ENCODE measurements around the gene BAAT.

BAAT gene

DNA sequence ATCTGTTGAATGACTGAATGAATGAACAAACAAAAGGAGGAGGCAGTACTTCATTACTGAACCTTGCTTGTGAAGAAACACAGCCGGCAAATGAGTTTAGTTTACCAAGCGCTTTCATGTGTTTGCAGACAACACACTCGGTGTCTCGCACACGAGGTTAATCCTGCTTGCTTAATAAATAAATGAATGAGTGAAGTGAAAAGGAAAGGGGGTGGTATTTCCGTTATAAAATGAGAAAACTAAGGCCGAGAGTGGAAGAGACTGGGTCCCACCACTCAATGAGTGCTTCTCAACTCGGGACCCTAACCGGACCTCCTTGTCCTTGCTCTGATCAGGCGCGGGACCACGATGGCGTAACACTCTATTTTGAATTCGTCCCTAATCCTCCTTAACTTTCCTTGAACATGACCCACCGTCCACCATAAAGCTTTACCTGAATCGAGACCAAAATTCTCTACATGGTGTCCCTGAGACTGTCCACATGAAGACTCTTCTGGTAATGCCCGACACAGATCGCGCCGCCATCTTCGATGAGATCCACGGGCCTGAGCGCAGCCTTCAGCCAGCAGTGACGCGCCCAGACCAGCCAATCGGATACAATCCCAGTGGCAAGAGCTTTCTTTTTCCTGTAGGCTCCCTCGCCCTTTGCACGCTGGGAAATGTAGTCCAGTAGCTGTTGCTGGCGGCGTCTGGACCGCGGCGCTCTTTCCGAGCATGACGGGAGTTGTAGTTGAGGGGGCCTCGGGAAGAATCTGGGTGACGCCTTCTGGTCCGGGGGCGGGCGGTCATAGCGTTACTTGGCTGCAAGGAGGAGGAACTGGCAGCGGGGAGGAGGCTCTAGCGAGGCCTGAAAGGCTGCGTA, 13.5 kb upstream of the BAAT start, which contains the start of the genes MRPL50 and ZNF189:
Gene MRPL50, minus strand, starts transcription at position 551 of the 862 bp plus-strand sequence. Its CDS starts 26 bp downstream, at position 525.
Gene ZNF189, plus strand, starts transcription at position 784 of the 862 bp plus-strand sequence. CDS start 306 bp downstream, outside the sequence.
- peak; percentile 90 to 95 (median 92) for DNase-seq (ENCODE audit: low read depth in 3 of 3)

DNA sequence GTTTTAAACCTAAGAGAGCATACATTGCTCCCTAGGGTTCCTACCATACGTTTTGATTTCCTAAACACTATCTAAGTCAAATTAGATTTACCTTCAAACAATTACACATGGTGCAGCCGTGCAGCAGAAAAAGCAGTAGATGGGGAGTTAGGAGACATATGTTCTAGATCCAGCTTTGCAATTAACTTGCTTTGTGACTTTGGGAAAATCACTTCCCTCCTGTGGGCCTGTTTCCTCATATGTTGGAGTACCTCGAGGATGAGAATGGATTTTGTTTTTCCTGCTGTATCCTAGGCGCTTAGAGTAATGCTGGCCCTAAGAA, 12.9 kb upstream of the BAAT start:
- DNase-seq (ENCODE audit: low read depth in 3 of 3), result no peak

DNA sequence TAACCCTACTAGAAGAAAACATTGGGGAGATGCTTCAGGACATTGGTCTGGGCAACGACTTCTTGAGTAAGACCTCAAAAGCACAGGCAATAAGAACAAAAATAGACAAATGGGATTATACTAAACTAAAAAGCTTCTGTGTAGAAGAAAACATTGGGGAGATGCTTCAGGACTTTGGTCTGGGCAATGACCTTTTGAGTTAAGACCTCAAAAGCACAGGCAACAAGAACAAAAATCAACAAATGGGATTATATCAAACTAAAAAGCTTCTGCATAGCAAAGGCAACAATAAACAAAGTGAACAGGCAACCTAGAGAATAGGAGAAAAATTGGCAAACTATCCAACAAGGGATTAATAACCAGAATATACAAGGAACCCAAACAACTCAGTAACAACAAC, 9.9 kb upstream of the BAAT start:
- no peak for DNase-seq (ENCODE audit: low read depth in 3 of 3)

DNA sequence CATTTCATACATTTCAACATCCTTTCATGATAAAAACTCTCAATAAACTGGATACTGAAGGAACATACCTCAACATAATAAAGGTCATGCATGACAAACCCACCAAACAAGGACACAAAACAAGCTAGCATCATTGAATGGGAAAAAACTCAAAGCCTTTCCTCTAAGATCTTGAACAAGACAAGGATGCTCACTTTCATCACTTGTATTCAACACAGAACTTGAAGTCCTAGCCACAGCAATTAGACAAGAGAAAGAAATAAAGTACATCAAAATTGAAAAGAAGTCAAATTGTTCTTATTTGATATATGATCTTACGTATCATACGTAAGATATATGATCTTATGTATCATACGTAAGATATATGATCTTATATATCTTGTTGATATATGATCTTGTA, 8.3 kb upstream of the BAAT start:
- no peak for DNase-seq (ENCODE audit: low read depth in 3 of 3)

DNA sequence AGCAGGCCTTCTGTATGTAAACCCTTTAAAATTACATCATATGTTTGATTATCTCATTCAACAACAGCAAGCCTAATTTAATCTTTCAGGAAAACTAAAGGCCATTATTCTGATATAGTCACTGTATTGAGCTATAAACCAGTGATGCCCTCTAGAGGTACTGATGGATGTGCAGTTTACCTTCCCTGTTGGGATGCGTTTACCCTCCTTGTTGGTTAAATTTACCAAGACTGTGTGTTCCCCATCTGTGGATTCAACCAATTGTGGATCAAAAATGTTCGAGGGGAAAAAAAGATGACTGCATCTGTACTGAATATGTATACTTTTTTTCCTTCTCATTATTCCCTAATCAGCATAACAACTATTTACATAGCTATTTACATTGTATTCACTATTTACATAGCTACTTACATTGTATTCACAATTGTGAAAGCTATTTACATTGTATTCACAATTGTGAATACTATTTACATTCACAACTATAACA, 3.7 kb upstream of the BAAT start:
- no peak for DNase-seq (ENCODE audit: low read depth in 3 of 3)

DNA sequence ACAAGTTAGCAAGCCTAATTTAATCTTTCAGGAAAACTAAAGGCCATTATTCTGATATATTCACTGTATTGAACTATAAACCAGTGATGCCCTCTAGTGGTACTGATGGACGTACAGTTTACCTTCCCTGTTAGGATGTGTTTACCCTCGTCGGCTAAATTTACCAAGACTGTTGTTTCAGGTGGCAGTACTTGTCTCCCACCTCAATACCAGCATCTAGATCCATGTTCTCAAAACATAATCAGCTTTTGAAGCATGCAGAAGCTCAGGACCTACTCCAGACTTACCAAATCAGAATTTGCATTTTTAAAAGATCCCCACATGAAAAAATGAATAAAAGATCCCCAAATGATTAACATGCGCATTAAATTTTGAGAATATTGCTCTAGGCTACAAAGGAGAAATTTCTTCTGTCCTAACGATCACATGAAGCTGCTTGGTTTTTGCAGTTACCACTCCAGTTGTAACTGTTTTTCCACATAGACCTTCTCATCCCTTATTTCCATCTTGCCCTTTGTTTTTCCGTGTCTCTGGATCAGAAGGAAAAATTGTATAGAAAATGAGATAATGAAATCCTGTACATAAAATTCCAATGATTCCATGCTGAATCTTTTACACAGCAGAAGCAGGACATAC, 3.2 kb upstream of the BAAT start:
- no peak for DNase-seq (ENCODE audit: low read depth in 3 of 3)

DNA sequence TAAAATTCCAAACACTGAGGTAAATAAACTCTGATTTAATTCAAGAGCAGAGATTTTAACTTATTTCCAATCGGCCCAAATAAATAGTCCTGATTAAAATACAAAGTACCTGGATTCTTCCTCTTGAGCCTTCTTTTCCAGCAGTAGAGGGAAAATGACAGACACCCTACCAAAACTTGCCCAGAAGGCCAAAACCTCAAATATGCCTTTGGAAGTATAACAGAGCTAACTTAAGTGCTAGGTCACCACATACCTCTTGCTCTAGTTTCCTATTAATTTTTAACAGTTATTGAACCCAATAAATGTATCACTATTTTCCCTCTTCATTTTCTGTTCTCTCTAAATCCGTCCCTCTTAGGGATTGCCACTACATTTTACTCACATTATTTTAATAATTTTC, 1.4 kb downstream of the BAAT start:
- DNase-seq (ENCODE audit: low read depth in 3 of 3), result no peak

DNA sequence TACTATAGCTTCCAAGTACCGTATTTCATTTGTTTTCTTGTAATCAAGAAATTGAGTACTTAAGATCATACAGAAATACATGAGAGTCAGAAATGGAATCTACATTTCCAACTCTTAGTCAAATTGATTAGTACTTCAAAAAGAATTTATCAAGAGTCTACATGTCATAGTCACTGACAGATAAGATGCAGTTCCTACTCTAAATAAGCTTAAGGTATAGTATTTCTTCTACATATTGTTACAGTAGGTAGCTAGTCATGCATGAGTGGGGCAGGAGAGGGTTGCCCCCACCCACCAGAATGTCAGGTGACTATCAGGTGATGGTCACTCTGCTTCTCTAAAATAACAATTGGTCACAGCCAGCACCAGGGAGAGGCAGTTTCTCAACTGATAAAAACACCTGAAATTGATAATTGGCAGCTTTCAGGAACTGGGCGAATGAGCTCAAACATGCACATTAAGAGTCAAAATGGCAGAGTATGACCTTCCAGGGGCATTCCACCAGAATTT, 2.9 kb downstream of the BAAT start:
- DNase-seq (ENCODE audit: low read depth in 3 of 3), result no peak

DNA sequence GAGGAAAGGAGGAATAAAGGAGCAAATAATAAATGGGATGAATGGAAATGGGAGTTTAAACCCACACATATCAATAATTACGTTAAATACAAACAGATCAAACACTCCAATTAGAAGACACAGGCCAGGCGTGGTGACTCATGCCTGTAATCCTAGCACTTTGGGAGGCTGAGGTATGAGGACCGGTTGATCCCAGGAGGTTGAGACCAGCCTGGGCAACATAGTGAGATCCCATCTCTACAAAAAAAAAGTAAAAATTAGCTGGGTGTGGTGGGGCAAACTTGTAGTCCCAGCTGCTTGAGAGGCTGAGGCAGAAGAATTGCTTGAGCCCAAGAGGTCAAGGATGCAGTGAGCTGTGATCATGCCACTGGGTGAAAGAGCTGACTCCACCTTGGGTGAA, 3.7 kb downstream of the BAAT start:
- DNase-seq (ENCODE audit: low read depth in 3 of 3), result no peak

DNA sequence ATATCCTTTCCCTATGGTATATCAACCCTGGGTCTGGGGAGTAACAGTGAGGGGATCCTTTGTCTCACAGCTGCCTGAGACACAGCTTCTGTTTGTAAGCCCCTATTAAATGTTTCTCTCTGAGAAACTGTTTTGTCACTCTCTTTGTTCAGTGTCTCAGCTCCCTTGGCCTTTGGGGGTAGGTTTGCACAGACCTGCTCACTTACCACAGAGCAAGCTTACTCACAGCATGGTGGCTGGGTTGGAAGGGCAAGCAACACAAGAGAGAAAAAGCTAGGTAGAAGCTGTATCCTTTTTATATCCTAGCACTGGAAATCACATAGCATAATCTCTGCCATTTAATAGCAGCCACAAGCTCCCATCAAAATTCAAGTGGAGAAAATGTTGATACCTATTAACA, 4.5 kb downstream of the BAAT start:
- no peak for DNase-seq (ENCODE audit: low read depth in 3 of 3)

DNA sequence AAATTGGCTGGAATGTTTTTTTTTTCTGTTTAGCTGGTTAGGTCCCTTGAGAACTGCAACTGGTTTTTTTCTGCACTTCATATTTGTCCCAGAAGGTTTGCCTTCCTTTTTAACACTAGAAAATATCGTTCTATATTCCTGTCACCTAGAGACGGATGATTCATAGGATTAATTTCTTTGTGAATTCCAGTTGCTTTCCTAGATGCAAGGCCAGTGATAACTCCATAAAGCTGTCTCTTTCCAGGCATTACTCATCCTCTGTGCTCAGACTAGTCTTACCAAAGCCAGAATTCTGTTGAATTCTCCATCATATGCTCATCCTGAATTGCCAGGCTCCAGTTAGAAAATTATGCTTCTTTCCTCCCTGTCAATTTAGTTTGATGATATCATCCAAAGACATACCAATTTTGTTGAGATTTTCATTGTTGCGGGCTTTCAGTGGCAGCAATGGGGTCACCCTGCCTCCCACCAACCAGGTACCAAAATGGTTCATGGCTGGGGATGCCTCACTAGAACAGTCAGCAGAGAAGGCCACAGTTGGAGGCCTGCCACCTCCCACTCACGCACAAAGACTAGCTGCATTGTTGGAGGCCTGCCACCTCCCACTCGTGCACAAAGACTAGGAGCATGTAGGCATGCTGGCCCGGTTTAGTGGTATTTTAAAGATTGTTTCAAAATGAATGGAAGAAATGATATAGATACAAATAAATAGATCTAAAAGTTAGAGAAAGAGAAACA, 8.5 kb downstream of the BAAT start:
- no peak for DNase-seq (ENCODE audit: low read depth in 3 of 3)

DNA sequence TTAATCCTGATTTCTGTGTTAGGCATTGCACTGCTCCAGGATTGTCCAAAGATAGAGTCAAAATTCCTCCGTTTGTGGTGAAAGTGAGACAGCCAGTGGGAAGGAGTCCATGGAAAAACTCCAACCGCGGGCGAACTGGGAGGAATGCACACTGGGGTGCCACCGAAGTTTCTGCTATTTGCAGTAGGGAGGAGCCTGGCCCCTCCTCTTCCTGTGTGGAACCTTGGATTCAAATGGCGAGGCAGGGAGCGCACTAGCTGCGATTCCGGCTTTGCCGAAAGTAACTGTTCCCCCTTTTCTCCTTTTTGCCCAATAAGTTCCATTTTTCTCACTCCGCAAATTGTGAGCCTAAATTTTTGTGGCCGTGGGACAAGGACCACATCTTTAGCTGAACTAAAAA, 9.3 kb downstream of the BAAT start:
- no peak for DNase-seq (ENCODE audit: low read depth in 3 of 3)

DNA sequence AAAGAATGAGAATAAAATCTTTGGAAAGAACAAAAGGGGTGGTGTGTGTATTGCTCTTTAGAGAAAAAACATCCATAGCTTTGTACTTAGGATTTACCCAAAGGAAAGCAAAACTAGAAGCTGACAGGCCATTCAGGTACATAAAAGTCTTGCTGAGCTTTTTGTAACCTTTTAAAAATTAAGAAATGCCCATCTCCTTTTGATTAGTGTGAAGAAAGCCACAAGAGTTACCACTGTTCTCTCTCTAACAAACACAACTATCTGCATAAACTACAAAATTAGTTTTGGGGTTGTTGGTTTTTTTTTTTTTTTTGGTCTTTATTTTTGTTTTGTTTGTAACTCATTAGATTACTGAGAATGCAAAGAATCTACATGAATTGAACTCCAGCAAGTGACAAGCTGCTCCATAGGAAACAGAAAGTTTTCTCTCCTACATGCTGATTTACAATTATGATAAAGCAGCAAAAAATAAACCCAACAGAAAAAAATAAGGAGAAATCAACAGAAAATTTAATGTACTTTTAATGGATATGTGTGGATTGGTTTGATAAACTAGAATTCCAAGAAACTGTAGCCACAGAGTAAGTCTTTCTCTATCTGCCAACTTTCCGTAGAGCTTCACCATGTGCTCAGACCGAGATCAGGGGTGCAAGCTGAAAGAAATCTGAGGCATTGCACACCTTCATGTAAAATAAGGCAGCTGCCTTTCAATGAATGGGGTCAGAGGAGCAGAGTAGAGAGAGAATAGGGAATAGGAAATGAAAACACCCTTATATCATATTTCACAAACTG, 12.3 kb downstream of the BAAT start:
- no peak for DNase-seq (ENCODE audit: low read depth in 3 of 3)

DNA sequence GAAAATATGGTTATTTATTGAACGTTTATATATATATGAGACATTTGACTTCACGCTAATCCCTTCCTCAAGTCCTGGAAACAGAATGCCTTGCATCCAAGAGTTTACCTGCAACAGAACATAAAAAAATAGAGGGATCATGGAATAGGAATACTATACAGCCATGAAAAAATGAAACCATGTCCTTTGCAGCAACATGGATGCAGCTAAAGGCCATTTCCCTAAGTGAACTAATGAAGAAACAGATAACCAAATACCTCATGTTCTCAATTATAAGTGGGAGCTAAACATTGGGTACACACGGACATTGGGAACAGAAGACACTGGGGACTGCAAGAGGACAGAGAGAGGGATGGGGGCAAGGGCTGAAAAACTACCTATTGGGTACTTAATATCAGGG, 13.0 kb downstream of the BAAT start:
- DNase-seq (ENCODE audit: low read depth in 3 of 3), result no peak

DNA sequence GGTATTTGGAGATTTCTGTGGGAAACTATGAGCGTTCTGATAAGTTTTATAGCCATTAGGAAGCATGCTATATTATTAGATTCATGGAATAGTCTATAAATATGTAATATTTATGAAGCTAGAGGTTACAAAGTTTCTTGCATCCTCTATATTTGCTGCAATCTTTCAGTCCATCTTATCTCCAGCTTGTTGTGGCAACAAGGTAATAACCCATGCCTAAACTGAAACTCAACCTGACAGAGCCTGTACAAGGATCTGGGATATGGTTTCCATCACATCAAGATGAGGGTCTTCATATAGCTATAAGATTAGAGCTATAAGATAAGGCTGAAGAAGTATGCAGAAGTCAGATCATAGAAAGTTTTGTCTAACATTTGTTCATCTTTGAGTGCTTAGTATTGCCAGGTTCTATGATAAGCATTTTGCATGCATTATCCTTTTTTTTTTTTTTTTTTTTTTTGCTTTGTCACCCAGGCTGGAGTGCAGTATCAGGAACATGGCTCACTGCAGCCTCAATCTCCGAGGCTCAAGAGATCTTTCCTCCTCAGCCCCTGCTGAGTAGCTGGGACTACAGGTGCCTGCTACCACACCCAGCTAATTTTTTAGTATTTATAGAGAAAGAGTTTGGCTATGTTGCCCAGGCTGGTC, 14.8 kb downstream of the BAAT start:
- no peak for DNase-seq (ENCODE audit: low read depth in 3 of 3)

DNA sequence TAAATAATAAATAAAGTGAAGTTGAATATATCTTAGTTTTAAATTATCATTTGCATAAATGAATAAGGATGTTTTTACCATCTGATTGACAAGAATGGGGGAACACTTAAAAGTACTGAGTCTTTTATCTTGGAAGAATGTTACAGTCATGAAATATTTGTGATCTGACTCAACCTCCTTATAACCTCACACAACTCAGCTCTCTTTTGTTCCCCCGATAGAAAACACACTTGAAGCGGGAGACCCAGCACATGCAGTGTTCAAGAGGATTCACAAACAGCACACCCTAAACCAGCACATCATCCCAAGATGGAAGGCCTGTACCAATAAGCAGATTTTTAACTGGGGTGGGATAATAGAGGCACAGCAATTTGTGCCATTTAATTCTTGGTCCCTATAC, 15.5 kb downstream of the BAAT start:
- no peak for DNase-seq (ENCODE audit: low read depth in 3 of 3)

DNA sequence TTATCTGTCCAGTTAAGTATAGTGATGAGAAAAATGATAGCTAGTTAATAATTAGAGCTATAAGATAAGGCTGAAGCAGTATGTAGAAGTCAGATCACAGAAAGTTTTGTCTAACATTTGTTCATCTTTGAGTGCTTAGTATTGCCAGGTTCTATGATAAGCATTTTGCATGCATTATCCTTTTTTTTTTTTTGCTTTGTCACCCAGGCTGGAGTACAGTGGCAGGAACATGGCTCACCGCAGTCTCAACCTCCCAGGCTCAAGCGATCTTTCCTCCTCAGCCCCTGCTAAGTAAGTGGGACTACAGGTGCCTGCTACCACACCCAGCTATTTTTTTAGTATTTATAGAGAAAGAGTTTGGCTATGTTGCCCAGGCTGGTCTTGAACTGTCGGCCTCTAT, 17.5 kb downstream of the BAAT start:
- DNase-seq (ENCODE audit: low read depth in 3 of 3), result no peak

DNA sequence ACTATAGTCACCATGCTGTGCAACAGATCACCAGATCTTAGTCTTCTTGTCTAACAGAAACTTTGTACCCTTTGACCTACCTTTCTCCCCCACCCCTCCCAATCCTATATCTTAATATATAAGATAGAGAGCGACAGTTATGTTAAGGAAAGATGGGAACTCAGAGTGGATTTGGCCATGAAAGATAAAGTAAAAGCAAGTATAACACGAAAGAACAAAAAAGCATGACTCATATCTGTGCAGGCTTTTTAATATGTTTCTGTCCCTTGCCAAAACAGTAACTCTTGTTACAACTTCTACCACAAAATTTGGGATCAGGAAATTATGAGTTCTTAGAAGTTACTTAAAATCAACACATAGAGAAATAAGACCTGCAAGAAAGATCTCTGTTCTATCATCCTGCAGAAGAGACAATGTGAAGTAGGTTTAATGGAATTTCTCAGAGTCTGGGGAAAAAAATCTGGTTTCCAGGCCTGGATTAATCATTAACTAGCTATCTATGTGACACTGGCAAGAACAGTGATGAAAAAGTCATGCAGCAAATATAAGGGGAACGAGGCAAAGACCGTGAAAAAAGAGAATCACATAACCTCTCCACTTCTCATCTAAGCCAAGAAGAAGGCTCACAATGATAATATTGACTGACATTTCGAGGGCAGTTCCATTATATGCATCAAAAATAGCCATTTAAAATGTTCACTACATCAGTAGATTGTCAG, 18.6 kb downstream of the BAAT start:
- DNase-seq (ENCODE audit: low read depth in 3 of 3), result no peak

DNA sequence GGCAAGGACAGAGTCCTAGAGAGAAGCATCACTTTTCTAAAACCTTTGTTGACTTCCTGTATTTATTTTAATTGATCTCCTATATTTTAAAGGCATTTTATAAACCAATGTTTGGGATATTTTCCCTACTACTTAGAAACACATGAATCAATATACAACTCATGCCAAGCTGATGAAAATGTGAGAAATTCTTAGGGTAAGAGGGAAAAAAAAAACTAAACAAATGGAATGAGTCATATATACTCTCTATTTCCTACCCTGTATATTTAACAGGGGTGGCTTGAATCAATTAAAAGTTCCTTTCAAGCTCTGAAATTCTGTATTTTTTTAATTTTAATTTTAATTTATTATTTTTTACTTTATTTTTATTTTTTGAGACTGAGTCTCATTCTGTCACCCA, 19.6 kb downstream of the BAAT start:
- no peak for DNase-seq (ENCODE audit: low read depth in 3 of 3)

DNA sequence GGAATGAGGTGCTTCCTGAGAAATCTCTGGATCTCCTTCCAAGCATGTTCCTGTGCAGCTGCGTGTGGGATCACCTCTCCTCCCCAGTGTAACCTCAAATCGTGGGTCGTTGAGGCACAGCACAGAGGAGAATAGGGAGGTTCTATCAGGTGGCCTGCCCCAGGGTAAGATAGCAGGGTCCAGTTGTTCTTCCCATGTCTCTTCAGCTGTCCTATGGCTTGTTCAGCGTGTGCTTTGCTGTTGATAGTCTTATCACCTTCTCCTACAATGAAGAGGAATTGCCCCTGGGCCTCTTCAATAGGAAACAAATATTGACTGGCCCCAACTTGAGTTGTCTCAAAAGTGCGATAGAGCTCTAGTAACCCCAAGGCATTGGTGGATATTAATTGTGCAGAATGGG, 22.4 kb downstream of the BAAT start:
- no peak for DNase-seq (ENCODE audit: low read depth in 3 of 3)

All from stimulated activated CD4-positive, alpha-beta T cell treated with anti-CD3 and anti-CD28 coated beads, TNF-alpha, amount 100 ng/mL, for 4 hours (primary cell).